Ecto neural progenitor cell (in vitro differentiated cells): ENCODE measurements around the gene PALM3.
A peak's percentile ranks its signal among the peaks of the same experiment; 100 is the strongest.

ENCODE experiments used
- DNase-seq: peaks from one replicate; pipeline ENCODE4 v3.0.0-alpha.2; 2018; ENCODE audit warnings: low spot score

Gene PALM3

DNA sequence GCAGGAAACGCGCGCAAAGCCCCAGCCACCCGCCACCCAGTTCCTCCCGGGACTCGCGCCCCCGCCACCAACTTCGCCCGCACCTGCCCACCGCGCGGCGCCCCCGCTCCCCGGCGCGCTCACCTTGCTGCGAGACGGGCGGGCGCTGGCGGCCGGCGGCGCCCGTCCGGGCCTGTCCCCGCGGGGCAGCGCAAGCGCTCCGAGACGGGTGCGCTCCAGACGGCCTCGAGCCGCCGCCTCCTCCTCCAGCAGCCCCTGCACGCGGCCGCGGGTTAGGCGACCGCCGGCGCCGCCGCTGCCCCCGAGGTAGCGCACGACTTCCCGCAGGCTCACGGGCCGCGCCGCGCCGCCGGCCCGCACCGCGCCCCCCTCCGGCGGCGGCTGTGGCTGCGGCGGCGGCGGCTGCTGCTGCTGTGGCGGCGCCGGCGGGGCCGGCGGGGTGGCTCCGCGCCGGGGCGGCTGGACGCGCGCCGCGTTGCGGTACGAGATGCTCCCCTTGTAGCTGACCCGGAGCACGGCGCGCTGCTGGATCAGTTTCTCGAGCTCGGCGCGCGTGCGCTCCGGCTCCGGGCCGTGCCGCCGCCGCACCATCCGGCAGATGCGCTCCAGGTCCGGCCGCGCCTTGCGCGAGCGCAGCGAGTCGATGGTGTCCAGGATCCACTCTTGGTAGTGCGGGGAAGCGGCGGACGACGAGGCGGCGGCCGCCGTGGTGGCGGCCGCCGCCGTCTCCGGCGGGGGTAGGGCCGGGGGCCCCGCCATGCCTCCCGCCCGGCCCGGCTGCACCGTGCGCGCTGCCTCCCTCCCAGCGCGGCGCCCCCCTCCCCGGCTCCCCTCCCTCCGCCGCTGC, 28.0 kb upstream of the PALM3 start:
- DNase-seq, result peak; percentile 74

DNA sequence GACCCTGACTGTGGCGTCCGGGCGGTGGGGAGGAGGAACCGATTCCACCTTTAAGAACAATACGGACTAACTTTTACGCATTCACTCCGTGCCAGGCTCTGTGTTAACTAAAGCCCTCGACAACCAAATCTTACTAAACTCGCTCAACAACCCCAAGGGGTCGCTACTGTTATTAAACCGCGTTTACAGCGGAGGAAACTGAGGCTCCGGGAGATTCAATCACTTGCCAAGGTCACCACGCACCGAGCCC, 27.5 kb upstream of the PALM3 start:
- no peak for DNase-seq

DNA sequence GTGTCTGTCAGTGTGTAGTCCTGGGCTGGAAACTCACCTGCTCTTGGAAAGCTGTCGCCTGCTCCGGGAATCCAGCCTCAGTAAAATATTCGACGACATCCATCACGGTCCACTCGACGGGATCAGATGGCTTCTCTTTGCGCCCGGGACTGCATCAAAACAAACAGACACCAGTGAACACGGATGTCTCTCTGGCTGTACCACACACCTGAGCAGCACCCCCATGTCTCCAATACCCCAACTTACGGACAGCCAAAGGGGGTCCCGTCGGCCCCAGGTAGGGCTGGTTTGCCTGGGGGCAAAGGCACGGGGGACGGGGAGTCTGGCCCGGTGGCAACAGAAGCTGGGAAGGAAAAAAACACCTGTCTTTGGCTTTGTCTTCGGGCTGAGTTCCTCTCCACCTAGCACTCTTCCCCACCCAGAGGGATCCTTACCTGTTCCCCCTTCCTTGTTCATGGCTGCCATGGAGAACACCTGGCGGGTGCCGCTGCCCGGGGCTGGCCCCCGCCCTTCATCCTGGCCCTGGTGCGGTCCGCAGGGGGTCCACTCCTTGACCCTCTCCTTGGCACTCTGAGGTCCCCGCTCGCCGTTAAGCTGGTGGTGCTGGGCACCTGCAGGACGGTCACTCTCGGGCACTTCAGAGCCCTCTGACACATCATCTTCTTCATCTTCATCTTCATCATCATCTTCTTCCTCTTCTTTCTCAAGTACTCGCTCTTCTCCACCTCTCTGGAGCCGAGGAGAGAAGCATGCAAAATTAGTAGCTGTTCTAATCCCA, 26.9 kb upstream of the PALM3 start:
- no peak for DNase-seq

DNA sequence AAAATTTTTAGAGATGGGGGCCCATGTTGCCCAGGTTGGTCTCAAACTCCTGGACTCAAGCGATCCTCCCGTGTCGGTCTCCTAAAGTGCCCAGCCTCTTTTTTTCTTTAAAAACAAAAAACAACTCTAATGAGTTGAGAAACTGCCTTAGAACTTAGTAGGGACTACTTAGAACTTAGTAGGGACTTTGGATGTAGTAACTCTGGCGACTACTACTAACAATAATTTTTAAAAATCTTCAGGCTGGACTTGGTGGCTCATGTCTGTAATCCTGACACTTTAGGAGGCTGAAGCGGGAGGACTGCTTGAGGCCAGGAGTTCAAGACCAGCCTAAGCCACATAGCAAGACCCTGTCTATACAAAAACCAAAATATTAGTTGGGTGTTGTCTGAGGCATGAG, 24.2 kb upstream of the PALM3 start:
- DNase-seq, result no peak

DNA sequence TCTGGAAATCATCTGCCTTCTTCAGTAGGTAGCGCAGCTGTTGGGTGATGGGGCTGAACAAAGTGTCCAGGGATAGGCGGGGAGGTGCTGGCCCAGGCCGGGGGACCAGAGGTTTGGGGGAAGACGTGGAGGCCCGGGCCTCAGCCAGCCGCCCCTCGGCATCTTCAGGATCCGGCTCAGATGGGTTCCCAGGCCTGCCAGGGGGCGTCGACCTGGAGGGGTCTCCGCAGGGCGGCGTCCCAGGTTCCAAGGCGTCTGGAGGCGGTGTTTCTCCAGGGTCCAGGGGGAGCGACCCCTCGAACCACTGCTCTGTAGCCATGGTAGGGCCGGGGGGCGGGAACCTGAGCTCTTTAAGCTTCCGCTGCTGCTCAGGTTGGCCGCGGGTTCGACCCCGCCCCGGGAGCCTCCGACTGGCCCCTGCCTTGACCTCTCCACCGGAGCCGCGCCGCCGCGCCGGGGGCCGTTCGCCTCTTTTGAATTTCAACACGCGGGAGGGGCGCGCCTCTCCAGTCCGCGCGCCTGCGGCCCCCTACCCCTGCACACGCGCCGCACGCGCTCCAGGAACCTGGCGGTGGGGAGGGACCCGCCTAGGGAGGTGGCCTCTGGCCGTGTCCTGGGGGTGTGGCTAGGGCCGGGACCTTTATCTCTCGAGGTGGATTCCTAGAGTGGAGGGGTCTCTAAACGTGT, 23.6 kb upstream of the PALM3 start, which contains the start of gene C19orf67:
Gene C19orf67, minus strand, starts transcription at position 475 of the 687 bp plus-strand sequence. Its CDS starts 156 bp downstream, at position 319.
- DNase-seq, result peak; percentile 68

DNA sequence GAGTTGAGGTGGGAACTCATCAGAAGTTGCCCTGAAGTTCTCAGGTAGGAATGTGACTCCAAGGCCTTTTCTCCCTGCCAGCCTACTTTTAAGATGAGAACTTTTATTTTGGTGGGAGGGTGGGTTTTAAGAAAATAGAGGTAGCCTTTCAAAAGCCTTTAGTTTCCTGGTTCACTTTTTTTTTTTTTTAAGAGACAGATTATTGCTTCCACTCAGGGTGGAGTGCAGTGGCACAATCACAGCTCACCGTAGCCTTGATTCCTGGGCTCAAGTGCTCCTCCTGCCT, 20.7 kb upstream of the PALM3 start:
- no peak for DNase-seq

DNA sequence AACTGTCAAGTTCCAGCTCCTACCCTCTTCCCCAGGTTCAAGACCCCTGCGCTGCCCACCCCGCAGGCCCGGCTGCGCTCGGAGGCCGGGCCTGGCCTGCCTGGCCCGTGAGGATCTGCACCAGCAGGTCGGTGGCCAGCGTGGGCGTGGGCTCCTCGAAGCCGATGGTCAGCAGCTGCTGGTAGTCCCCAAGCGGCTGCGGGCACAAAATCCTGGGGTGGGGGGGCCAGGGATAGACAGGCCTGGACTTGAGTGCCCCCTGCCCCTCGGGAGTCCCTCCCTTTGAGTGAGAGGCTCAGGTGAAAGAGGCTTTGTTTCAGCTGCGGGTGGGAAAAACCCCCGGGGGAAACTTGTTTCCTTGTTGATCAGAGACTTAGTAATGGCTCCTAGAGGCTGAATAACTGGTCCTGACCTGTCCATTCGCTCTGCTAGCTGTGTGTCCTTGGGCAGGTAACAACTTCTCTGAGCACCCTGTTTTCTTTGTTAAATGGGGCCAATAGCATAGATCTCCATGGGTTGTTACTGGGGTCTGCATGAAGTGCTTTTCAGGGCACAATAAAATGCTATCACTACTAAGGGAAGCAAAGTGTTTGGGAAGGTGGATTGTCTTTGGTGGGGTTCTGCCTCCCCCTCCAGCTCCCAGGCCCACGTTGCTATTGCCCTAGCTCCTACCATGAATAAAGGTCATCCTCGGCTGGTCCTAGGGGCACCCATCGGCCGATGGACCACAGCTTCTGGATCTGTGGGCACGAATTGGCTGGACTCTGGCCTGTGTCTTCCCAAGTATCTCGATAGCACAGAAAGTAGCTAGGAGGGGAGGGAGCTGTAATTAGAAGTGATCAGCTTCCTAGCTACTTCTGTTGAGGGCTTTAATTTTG, 20.2 kb upstream of the PALM3 start:
- DNase-seq, result no peak

DNA sequence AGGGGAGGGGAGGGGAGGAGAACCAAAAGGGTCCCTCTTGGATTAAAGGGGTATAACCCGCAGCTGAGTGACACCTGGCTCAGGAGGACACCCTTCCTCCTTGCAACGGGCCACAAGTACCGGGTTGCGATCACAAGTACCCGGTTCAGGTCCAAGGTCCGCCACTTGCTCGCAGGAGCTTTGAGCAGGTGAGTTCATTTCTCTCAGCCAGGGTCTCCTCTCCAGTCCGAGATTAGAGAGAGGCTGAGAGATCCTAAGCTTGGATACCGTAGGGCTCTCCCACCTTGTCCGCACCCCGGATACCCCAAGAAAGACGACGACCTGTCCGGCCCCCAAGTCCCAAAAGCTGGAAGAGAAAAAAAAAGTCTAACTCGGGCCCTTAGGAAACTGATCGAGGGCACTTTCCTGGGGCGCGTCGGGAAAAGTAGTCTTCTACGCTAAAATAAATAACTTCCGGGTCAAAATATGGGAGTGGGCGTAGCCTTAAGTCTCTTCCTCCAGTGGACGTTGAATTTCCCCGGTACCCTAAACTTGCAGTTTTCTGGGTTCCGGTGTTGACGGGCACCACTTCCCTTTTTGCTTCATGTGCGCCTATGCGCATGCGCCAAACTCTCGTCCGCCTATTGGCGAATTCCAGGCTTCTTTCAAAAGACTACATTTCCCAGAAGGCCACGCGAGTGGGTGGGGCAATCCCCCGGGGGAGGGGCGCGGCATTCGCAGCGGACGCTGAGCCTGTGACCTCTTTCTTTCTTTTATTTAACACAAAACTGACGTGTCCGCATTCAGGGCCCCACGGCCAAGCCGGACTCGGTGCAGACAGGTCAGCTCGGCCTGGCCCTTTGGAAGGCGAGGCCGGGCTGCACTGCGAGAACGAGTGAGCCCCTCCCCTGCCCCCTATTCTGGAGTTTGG, 19.3 kb upstream of the PALM3 start:
- DNase-seq, result peak; percentile 98

DNA sequence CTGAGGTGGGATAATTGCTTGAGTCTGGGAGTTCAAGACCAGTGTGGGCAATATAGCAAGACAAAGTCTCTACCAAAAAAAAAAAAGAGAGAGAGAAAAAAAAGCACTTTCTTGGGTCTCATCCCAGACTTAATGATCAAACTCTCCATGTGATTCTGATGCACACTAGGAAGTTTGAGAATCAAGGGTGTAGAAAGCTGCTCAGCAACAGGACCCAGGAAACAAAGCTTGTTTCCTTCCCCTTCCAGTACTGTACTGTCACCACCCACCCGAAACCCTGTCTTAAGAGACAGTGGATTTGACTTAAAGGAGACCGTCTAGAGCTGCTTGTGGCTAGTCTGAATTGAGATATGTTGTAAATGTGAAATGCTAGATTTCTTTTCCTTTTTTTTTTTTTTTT, 16.5 kb upstream of the PALM3 start:
- no peak for DNase-seq

DNA sequence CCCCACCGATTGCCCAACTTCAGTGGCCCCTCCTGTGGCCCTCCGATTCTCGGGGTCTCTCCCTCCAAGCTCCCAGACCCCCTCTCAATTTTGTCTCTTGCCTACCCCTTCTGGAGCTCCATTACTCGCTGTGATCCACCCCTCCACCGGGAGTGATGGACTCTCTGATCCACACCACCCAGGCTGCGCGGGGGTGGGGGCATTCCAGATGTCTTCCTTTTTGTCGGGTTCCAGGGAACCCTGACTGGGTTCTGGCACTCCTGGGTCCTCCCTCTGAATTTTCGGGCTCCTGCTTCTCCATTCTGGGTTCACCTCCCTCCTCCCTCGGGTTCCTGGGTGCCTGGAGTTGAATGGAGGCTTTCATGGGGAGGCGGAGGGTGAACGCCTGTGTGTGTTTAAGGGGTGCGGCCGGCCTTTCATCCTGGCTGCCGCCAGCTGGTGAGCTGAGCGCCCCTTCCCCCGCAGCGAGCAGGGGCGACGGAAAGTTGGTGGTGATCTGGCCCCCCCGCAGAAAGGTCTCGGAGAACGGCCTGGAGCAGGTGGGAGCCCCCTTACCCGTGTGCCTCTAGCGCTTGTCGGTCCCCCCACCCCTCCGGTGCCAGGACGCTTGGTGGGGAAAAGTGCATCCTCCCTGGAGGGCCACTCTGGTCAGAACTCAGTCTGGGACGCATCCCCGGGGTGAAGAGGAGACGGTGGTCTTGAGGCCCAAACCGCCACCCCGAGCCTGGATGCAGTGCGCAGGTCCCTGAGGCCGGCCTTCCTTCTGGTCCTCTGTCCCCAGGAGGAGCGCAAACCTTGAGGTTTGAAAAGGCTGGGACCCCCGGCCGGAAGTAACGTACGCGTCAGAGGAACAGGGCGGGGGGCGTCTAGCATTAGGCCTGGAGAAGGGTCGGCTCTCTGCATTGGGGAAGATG, 12.3 kb upstream of the PALM3 start:
- no peak for DNase-seq

DNA sequence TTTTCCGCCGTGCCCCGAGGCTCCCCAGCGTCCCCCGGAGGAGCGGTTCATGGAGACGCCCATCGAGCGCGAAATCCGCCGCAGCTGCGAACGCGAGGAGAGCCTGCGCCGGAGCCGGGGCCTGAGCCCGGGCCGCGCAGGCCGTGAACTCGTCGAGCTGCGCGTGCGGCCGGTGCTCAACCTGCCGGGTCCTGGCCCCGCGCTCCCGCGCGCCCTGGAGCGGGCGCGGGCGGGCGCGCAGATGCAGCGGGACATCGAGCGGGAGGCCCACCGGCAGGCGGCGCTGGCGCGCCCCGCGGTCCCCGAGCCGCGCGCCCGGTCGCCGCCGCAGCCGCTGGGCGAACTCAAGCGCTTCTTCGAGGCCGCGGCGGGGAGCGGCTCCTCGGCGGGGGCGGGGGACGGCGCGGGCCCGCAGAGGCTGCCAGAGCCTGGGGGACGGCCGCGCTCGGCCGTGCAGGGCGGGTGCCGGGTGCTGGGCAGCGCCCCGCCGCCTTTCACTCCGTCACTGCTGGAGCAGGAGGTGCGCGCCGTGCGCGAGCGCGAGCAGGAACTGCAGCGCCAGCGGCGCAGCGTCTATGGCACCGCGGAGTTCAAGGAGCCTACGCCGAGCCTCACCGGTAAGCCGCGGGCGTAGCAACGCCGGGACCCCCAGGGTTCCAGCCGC, 11.5 kb upstream of the PALM3 start:
- peak; percentile 82 for DNase-seq

DNA sequence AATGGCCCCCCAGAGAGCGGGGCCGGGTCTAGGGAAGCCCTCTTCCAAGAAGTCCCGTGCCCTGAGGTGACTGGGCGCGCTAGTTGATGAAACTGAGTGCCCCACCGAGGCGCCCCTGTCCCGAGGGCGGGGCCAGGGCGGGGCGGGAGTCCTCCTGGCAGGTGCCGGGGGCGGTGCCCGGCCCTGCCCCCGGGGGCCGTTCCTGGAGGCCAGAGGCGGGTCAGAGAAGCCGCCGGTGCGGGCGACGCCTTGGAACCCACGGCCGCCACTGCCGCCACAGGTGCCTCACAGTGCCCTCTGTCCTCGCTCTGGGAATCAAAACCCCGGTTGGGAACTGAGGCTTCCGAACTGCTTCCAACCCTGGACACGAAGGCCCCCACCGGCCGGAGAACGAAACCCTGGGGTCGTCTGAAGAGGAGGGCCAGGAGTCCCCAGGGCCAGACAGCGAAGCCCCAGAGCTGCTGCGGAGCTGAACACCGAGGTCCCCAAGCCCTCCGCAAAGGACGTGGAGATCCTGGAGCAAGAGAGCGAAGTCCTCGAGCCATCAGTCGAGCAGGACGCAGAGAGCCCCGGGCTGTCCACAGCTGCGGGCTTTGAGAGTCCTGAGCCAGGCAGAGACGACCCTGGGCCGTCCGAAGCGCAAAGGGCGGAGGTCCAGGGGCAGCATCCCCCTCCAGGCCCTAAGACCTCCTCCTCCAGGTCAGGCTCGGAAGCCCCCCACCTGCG, 10.8 kb upstream of the PALM3 start, which contains the start of gene MISP3:
Gene MISP3, plus strand, starts transcription at position 252 of the 726 bp plus-strand sequence. CDS start 524 bp downstream, outside the sequence.
- DNase-seq, result peak; percentile 72

DNA sequence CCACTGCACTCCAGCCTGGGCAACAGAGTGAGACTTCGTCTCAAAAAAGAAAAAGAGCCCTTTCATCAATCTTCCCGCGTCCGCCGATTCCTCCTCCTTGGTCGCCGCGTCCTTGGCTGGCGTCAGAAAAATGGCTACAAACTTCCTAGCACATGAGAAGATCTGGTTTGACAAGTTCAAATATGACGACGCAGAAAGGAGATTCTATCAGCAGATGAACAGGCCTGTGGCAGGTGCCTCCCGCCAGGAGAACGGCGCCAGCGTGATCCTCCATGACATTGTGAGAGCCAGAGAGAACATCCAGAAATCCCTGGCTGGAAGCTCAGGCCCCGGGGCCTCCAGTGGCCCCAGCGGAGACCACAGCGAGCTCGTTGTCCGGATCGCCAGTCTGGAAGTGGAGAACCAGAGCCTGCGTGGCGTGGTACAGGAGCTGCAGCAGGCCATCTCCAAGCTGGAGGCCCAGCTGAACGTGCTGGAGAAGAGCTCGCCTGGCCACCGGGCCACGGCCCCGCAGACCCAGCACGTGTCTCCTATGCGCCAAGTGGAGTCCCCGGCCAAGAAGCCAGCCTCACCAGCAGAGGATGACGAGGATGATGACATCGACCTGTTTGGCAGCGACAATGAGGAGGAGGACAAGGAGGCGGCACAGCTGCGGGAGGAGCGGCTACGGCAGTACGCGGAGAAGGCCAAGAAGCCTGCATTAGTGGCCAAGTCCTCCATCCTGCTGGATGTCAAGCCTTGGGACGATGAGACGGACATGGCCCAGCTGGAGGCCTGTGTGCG, 8.6 kb upstream of the PALM3 start:
- DNase-seq, result no peak

DNA sequence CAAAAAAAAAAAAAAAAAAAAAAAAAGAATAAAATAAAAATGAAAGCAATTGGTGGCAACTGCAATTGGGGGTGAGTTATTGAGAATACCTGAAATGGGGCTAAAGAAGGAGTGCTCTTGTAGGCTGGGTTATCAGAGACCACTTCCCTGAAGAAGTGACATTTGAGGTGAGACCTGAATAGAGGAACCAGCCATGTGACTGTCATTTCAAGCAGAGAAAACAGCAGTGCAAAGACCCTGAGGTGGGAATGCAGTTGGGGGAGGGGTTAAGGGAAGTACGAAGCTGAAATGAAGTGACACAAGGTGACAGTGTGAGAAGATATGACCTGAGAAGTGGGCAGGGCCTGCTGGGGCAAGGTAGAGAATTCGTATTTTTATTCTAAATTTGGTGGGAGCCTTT, 4.3 kb upstream of the PALM3 start:
- no peak for DNase-seq

DNA sequence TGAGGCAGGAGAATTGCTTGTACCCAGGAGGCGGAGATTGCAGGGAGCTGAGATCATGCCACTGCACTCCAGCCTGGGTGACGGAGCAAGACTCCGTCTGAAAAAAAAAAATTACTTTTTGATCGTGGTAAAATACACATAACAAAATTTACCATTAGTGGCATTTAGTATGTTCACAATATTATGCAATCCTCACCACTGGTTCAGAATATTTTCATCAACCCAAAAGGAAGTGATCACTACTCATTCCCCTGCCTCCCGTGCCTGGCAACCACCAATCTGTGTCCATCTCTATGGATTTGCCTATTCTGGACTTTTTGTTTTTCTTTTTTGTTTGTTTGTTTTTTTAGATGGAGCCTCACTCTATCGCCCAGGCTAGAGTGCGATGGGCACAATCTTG, 1.2 kb upstream of the PALM3 start:
- DNase-seq, result no peak

DNA sequence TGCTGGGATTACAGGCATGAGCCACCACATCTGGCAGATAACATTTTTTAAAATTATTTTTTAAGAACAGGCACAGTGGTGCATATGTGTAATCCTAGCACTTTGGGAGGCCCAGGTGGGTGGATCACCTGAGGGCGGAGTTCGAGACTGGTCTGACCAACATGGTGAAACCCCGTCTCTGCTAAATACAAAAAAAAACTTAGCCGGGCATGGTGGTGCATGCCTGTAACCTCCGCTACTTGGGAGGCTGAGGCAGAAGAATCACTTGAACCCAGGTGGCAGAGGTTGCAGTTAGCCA, 631 bp upstream of the PALM3 start:
- no peak for DNase-seq

DNA sequence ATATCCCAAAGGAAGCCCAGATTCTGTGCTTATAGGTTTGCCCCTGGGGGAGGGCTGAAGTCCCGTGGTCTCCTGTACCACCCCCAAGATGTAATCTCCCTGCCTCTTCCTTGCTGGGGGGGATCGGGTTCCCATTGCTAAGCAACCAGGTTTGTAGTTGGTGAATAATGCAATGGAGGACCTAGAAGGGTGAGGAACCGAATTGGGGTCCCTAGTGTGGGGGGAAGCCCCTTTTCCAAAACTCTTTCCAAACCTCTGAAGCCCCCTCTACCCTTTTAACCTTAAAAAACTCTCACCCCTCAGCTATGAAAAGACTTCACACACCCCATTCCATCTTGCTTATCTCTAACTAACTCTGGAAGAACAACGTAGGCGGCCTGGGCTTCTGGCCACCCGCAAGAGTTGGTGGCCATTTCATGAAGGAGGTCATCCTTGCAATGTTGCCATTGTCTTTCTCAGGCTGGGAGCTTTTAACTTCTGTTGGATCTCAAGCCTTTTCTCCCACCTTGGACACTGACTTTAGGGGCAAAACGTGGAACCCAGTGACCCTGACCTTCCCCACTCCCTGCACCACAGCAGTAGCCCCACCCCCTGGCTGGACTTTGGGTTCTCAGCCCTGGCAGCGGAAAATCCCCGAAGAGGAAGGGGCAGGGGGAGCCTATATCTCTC, 661 bp downstream of the PALM3 start:
- DNase-seq, result no peak
